GM12878 (cell line): Measurements from ENCODE around the gene EPHA8. TPM values are rescaled to one million over a fixed set of nuclear protein-coding genes. Genes with fewer than 3 reads are reported as not detected.

Experiments used
- ATAC-seq: fragments of 200-7000 bp; cut with Tn5 transposase; 3 replicates; pipeline ENCODE4 v1.9.1; 2020; ENCODE audit warnings: mild to moderate bottlenecking, moderate library complexity
- BruUV-seq: library from RNA; stranded (reverse); fragments of 400-500 nt; replicated peaks from 2 replicates; lab custom pipeline; 2021; lab: Mats Ljungman, UMichigan
- CTCF ChIA-PET: fragments of 300-600 bp; sonication (Branson Sonifier 250); formaldehyde crosslinking; extraction: SDS; loops from one replicate; lab custom pipeline; 2021; ENCODE audit warnings: inconsistent platforms; lab: Yijun Ruan, JAX
- POLR2A ChIA-PET: fragments of 350-600 bp; formaldehyde crosslinking; extraction: SDS; loops from one replicate; lab custom pipeline; 2021; ENCODE audit warnings: inconsistent platforms; lab: Charles Lee
- RAD21 ChIA-PET: fragments of 300-600 bp; sonication (Branson Sonifier 250); formaldehyde crosslinking; loops from one replicate; lab custom pipeline; 2023; ENCODE audit warnings: antibody characterized with exemption; ENCODE audit not compliant: unreplicated experiment; lab: Charles Lee
- SMC1A ChIA-PET: fragments of 300-600 bp; sonication (Branson Sonifier 250); formaldehyde crosslinking; loops from one replicate; lab custom pipeline; 2023; ENCODE audit not compliant: unreplicated experiment, uncharacterized antibody; lab: Charles Lee
- DNase-seq: peaks from one replicate; pipeline ENCODE4 v3.0.0-alpha.2; 2011; ENCODE audit warnings: low read depth, low spot score
- FAIRE-seq: peaks from 3 replicates; lab custom pipeline; 2011; peaks lifted over from hg19 to GRCh38; lab: Jason Lieb, UNC
- H2AFZ ChIP-seq: 2 replicates; pipeline ENCODE4 v1.6.0; 2011; ENCODE audit warnings: low read depth, low read length, control low read depth; ENCODE audit not compliant: control insufficient read depth
- H3K27ac ChIP-seq: 2 replicates; pipeline ENCODE4 v1.5.1; 2011; ENCODE audit warnings: control low read depth; ENCODE audit not compliant: control insufficient read depth, insufficient read depth
- H3K27me3 ChIP-seq, 2 experiments: replicated peaks in 1 of 2; 2 replicates each; pipeline versions ENCODE4 v1.6.0 to v1.6.1; 2011; ENCODE audit warnings: low read length in 1 of 2; ENCODE audit not compliant: control insufficient read depth in 2 of 2, insufficient read depth in 2 of 2
- H3K36me3 ChIP-seq, 2 experiments: 2 replicates each; pipeline ENCODE4 v1.5.1; 2011; ENCODE audit warnings: low read length in 1 of 2; ENCODE audit not compliant: control insufficient read depth in 2 of 2, insufficient read depth in 2 of 2
- H3K4me1 ChIP-seq: 2 replicates; pipeline ENCODE4 v1.6.1; 2011; ENCODE audit warnings: mild to moderate bottlenecking, low read length, moderate library complexity, mixed read lengths; ENCODE audit not compliant: control insufficient read depth, insufficient read depth
- H3K4me2 ChIP-seq: 2 replicates; pipeline ENCODE4 v1.6.0; 2011; ENCODE audit warnings: control low read depth; ENCODE audit not compliant: control insufficient read depth, insufficient read depth
- H3K4me3 ChIP-seq: fragments of 200-600 bp; sonication (generic); 2 replicates; pipeline ENCODE4 v1.5.1; 2016
- H3K79me2 ChIP-seq: 2 replicates; pipeline ENCODE4 v1.6.0; 2011; ENCODE audit warnings: low read length; ENCODE audit not compliant: control insufficient read depth, insufficient read depth
- H3K9ac ChIP-seq: 2 replicates; pipeline ENCODE4 v1.8.0; 2011; ENCODE audit warnings: low read length, control low read depth, mixed read lengths; ENCODE audit not compliant: control insufficient read depth, insufficient read depth
- H3K9me3 ChIP-seq: replicated peaks from 3 replicates; pipeline ENCODE4 v1.5.1; 2011; ENCODE audit warnings: mild to moderate bottlenecking, low read length; ENCODE audit not compliant: control insufficient read depth, insufficient read depth
- H4K20me1 ChIP-seq: 2 replicates; pipeline ENCODE4 v1.6.0; 2011; ENCODE audit not compliant: control insufficient read depth, insufficient read depth
- CBX5 ChIP-seq: sonication (generic); IDR thresholded peaks from 2 replicates; pipeline ENCODE4 v1.6.1; 2016; ENCODE audit warnings: low read depth, moderate library complexity, mild to moderate bottlenecking, inconsistent platforms
- ESRRA ChIP-seq: IDR thresholded peaks from 2 replicates; pipeline ENCODE4 v1.6.1; 2012; ENCODE audit warnings: mild to moderate bottlenecking, low read length, improper control_type of control experiment
- MTA2 ChIP-seq: fragments of 450-650 bp; IDR thresholded peaks from 2 replicates; pipeline ENCODE4 v1.6.1; 2016; ENCODE audit warnings: low read depth, mild to moderate bottlenecking, moderate library complexity
- SMAD1 ChIP-seq: fragments of 450-650 bp; IDR thresholded peaks from 2 replicates; pipeline ENCODE4 v1.6.1; 2018; ENCODE audit warnings: mild to moderate bottlenecking, low read depth; ENCODE audit not compliant: partially characterized antibody
- SMARCA5 ChIP-seq: fragments of 450-650 bp; IDR thresholded peaks from 2 replicates; pipeline ENCODE4 v1.6.1; 2017; ENCODE audit warnings: mild to moderate bottlenecking
- SPI1 ChIP-seq: IDR thresholded peaks from 2 replicates; pipeline ENCODE4 v1.6.1; 2011; ENCODE audit warnings: low read depth, mild to moderate bottlenecking, low read length, moderate library complexity, borderline replicate concordance; ENCODE audit not compliant: insufficient read depth
- SREBF1 ChIP-seq: IDR thresholded peaks from 2 replicates; pipeline ENCODE4 v1.6.1; 2012; ENCODE audit warnings: mild to moderate bottlenecking, low read length
- SUZ12 ChIP-seq: fragments of 200-600 bp; sonication (generic); IDR thresholded peaks from one replicate; pipeline ENCODE4 v1.6.1; 2018; ENCODE audit warnings: antibody characterized with exemption, mild to moderate bottlenecking; ENCODE audit not compliant: unreplicated experiment
- ZNF217 ChIP-seq: fragments of 450-650 bp; IDR thresholded peaks from 2 replicates; pipeline ENCODE4 v1.6.1; 2017; ENCODE audit warnings: antibody characterized with exemption, mild to moderate bottlenecking
- WGBS: methylation state at CpG from one replicate; pipeline ENCODE4 v1.1.6; 2016; ENCODE audit warnings: low lambda C conversion rate; ENCODE audit not compliant: insufficient replicate concordance, insufficient coverage; ENCODE audit errors: missing lambda C conversion rate; 5-methylcytosine and 5-hydroxymethylcytosine counted together
- in situ Hi-C: fragments of 300-500 bp; cut with MboI; formaldehyde crosslinking; loops from 9 replicates; pipeline ENCODE4 v1.14.3; 2018; ENCODE audit warnings: mixed read lengths
- intact Hi-C: fragments of 100-400 bp; cut with micrococcal nuclease; formaldehyde crosslinking; loops from one replicate; pipeline ENCODE4 v1.14.2; 2022; ENCODE audit not compliant: unreplicated experiment
- polyA plus RNA-seq, 11 experiments: library from polyadenylated mRNA; depleted of rRNA in 4 of 11; unstranded in 6 of 11; stranded (reverse) in 5 of 11; fragments of >200 nt; fragmentation: Nextera tagmentation in 4 of 11; fragmentation: Illumina TruSeq in 1 of 11; extraction: Ambion mirVana in 4 of 11; extraction: Trizol in 1 of 11; gene quantifications; 1 replicate in 1 of 11; 2 replicates in 10 of 11; pipeline versions ENCODE4 v1.2.1 to v1.2.3, GENCODE V29; 2011 to 2016; ENCODE audit warnings: inconsistent platforms in 2 of 11, missing spikeins in 2 of 11, low read depth in 1 of 11
- total RNA-seq, 4 experiments: library from RNA; depleted of rRNA in 3 of 4; stranded (reverse); fragments of >200 nt in 3 of 4; fragmentation: Illumina TruSeq in 1 of 4; extraction: Trizol in 1 of 4; gene quantifications; 2 replicates each; pipeline versions ENCODE4 v1.2.1 to v1.2.3, GENCODE V29; 2013 to 2021
- TF ChIP-seq, protein P1 (sequence below): fragments of 450-650 bp; IDR thresholded peaks from 2 replicates; pipeline ENCODE4 v1.6.1; 2014; ENCODE audit warnings: mild to moderate bottlenecking

The EPHA8 gene
- total and polyA plus RNA-seq, 10 of the 15 experiments (the other 5 are each of a cell fraction or from before 2014, with no cell fraction given): not detected

DNA sequence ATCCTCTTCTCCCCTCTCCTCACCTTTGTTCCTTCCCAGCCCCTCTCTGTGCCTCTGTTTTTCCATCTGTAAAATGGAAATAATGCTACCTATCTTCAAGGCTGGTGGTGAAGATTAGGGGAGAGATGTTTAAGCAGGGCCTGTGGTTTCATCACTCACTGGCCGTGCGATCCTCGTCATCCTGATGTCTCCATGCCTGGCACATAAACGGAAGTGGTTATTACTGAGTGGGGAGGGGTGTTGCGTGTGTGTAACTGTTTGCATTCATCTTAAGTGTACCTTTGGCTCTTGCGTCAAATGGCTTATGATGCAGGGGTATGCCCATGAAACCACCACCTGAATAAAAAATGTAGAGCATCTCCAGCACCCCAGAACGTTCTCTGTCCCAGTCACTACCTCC is 56.0 kb downstream of the EPHA8 start (continued):
- TF ChIP-seq, protein P1, sequence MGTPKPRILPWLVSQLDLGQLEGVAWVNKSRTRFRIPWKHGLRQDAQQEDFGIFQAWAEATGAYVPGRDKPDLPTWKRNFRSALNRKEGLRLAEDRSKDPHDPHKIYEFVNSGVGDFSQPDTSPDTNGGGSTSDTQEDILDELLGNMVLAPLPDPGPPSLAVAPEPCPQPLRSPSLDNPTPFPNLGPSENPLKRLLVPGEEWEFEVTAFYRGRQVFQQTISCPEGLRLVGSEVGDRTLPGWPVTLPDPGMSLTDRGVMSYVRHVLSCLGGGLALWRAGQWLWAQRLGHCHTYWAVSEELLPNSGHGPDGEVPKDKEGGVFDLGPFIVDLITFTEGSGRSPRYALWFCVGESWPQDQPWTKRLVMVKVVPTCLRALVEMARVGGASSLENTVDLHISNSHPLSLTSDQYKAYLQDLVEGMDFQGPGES: no peak

DNA sequence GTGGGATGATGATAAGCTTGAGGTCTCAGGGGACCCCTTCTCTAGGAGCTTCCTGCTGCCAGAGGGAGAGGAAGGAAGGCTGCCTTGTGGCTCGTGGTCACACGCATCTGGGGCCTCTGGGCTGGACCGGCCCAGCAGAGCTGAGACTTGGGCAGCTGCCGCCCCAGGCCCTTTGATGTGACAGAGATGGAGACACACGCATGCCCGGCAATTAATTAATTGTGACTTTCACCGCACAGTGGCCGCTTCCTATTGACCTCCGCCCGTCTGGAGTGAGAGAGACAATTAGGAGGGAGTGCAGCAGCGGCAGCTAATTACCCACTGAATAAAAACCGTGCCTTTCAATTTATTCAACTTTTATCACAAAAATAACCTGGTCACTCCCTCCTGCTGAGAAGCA is 56.5 kb downstream of the EPHA8 start:
- Histone ChIP-seq H3K4me1 (no peaks in the 10 kb centered on the region), H3K36me3 (no peaks in the 10 kb centered on the region), H3K27ac (no peak overlapping the region), H3K27me3 (peaks cover 0 to 3% of the 10 kb centered on the region in 2 experiments; a peak in 3 of 4 replicates), H4K20me1 (no peaks in the 10 kb centered on the region), H3K4me2 (no peak overlapping the region), H3K9me3 (no peaks in the 10 kb centered on the region), H2AFZ (no peak overlapping the region), H3K4me3 (no peak overlapping the region), H3K9ac (no peak overlapping the region), H3K79me2 (no peaks in the 10 kb centered on the region)
- CTCF ChIA-PET: no interaction called here
- DNase-seq (no peak), FAIRE-seq (no peak), ATAC-seq (no peak)
- TF ChIP-seq ZNF217: no peak
- TF ChIP-seq MTA2: no peak
- no peak for TF ChIP-seq SPI1
- TF ChIP-seq SMAD1: no peak
- no peak for TF ChIP-seq SREBF1
- no peak for TF ChIP-seq CBX5
- no peak for TF ChIP-seq SMARCA5
- TF ChIP-seq ESRRA: no peak
- TF ChIP-seq SUZ12: no peak
- BruUV-seq: no TSS peak
- WGBS: 18% methylated on average over 12 of the region's 12 CpGs
- POLR2A ChIA-PET: no interaction called here
- in situ Hi-C loops: no loop called here
- RAD21 ChIA-PET: no interaction called here
- intact Hi-C loops: no loop called here
- SMC1A ChIA-PET: no interaction called here
